ENCODE measurements around the gene MRPS34.

Gene MRPS34

GRCh38 chr16:1723450-1724147 lies 49.3 kb downstream of the MRPS34 start:
- Mint-ChIP-seq H3K27me3 (no peaks in the 10 kb centered on the region), H3K9me3 (no peaks in the 10 kb centered on the region), H3K4me3 (peak overlapping the region in 1 of 2 donors; percentile 27), H3K4me1 (peaks cover 41% of the 10 kb centered on the region), H3K27ac (no peak overlapping the region)
- no peak for ATAC-seq
- peak; percentile 32 for DNase-seq
